Measurements from ENCODE around the gene PROZ. TPM values are rescaled to one million over a fixed set of nuclear protein-coding genes. Genes with fewer than 3 reads are reported as not detected.

PROZ gene
- total RNA-seq, 1 experiment from 2014 or later = not detected

- H3K79me2 ChIP-seq (ENCODE audit: insufficient read depth, low read length) = no peaks in the 10 kb centered on the region
- ChIA-PET CTCF (no interaction called here), RAD21 (ENCODE audit: low non-redundant PET in 1 of 2, low total read pairs in 2 of 2, uncharacterized antibody in 2 of 2, unreplicated experiment in 2 of 2) (no interaction called here), POLR2A (no interaction called here)
- no peak overlapping the region for H3K4me2 ChIP-seq (ENCODE audit: low read length)
- no peak for ATAC-seq
- H3K9ac ChIP-seq (ENCODE audit: low read length) = no peak overlapping the region
- H3K4me3 ChIP-seq (replicated peaks in 1 of 2; ENCODE audit: low read depth in 1 of 2, low read length in 2 of 2) = no peak overlapping the region
- H3K9me2 ChIP-seq (ENCODE audit: insufficient read depth) = no peaks in the 10 kb centered on the region
- H3K36me3 ChIP-seq (ENCODE audit: control insufficient read depth in 1 of 2, insufficient read depth in 2 of 2, low read length in 2 of 2) = no peaks in the 10 kb centered on the region
- H3K9me3 ChIP-seq (ENCODE audit: control insufficient read depth in 1 of 2, insufficient read depth in 1 of 2, low read depth in 1 of 2, low read length in 2 of 2) = peaks cover 0 to 5% of the 10 kb centered on the region in 2 experiments; a peak in 1 of 4 replicates
- H4K20me1 ChIP-seq (ENCODE audit: insufficient read depth) = no peaks in the 10 kb centered on the region
- H2AFZ ChIP-seq (ENCODE audit: low read depth, low read length, poor library complexity, severe bottlenecking) = no peak overlapping the region
- peaks cover 9 to 16% of the 10 kb centered on the region in 2 experiments for H3K4me1 ChIP-seq (ENCODE audit: control insufficient read depth in 1 of 2, insufficient read depth in 2 of 2, low read length in 2 of 2)
- intact Hi-C loops (cut with micrococcal nuclease) = loop anchor here (10.0 kb wide), 1 partner anchor 73 kb away; no protein-coding TSS in a partner anchor
- DNase-seq (ENCODE audit: low read depth, low spot score) = no peak
- no peak overlapping the region for H3K27ac ChIP-seq (ENCODE audit: low read depth, low read length)
- H3K27me3 ChIP-seq (ENCODE audit: insufficient read depth, low read length) = no peaks in the 10 kb centered on the region
- BruUV-seq (replicated peaks) = no TSS peak
- TF ChIP-seq RAD21 (IDR thresholded peaks at IDR 0.05; ENCODE audit: low read depth) = no peak
- TF ChIP-seq POLR2AphosphoS5 (IDR thresholded peaks at IDR 0.05; ENCODE audit: low read depth, low read length) = no peak
- no peak for TF ChIP-seq FOSL1 (IDR thresholded peaks at IDR 0.05; ENCODE audit: low read depth)
- no peak for TF ChIP-seq ELF1 (IDR thresholded peaks at IDR 0.05; ENCODE audit: borderline replicate concordance, low read depth)
- TF ChIP-seq MAX (IDR thresholded peaks at IDR 0.05) = no peak
- TF ChIP-seq EZH2phosphoT487 (IDR thresholded peaks at IDR 0.05; ENCODE audit: borderline replicate concordance) = no peak
- no peak for TF ChIP-seq ZNF274 (IDR thresholded peaks at IDR 0.05; ENCODE audit: low read depth, low read length)
- no peak for TF ChIP-seq REST (IDR thresholded peaks at IDR 0.05; ENCODE audit: low read depth)
- no peak for TF ChIP-seq SRF (IDR thresholded peaks at IDR 0.05; ENCODE audit: low read depth)
- TF ChIP-seq YY1 (IDR thresholded peaks at IDR 0.05; ENCODE audit: extremely low read depth, insufficient replicate concordance, low read depth, low read length) = no peak
- TF ChIP-seq TCF7L2 (IDR thresholded peaks at IDR 0.05; ENCODE audit: borderline replicate concordance, extremely low read depth, insufficient read depth, insufficient read length) = no peak
- no peak for TF ChIP-seq ZFX (IDR thresholded peaks at IDR 0.05)
Measured at GRCh38 chr13:113157206-113157928, 1.1 kb upstream of the PROZ start.

All from HCT116 (cell line).